ENCODE results near the gene CDK6. TPM values are rescaled to one million over a fixed set of nuclear protein-coding genes. Genes with fewer than 3 reads are reported as not detected.

CDK6 gene
- total RNA-seq, 2 donors from 2014 or later, result 32.6 to 35.0 TPM

GRCh38 chr7:92698237-92698841 lies 138.0 kb downstream of the CDK6 start:
- peaks cover 52% of the 10 kb centered on the region for H3K4me1 ChIP-seq

GRCh38 chr7:92697414-92697813 lies 139.0 kb downstream of the CDK6 start:
- no peaks in the 10 kb centered on the region for H3K9me3 ChIP-seq
- DNase-seq (no peak), ATAC-seq (no peak)
- H3K27me3 ChIP-seq, result no peaks in the 10 kb centered on the region
- WGBS, 2 donors, result 47 to 69% methylated on average over 2 of the region's 2 CpGs
- H3K27ac ChIP-seq, result peak overlapping the region; percentile 76 to 88 (median 82)
- intact Hi-C loops (cut with DNase I), result loop anchor here (10.0 kb wide), 1 partner anchor 137 kb away; the partner anchor contains the start of gene CDK6
- peaks cover 52% of the 10 kb centered on the region for H3K4me1 ChIP-seq
- TF ChIP-seq CTCF (IDR thresholded peaks at IDR 0.05) (no peak), POLR2A (IDR thresholded peaks at IDR 0.05) (no peak)
- no peak overlapping the region for H3K4me3 ChIP-seq
- no peaks in the 10 kb centered on the region for H3K36me3 ChIP-seq (replicated peaks in 1 of 2; ENCODE audit: insufficient read depth in 1 of 2, low read depth in 2 of 2)

More at GRCh38 chr7:92698237-92698841, 138.0 kb downstream of the CDK6 start:
- Histone ChIP-seq H3K9me3 (no peaks in the 10 kb centered on the region), H3K27me3 (no peaks in the 10 kb centered on the region), H3K27ac (peak overlapping the region; percentile 70 to 88 (median 81)), H3K4me3 (no peak overlapping the region), H3K36me3 (replicated peaks in 1 of 2; ENCODE audit: insufficient read depth in 1 of 2, low read depth in 2 of 2) (no peaks in the 10 kb centered on the region)
- ATAC-seq (peak; percentile 75), DNase-seq (peak; percentile 54 to 73 (median 67))
- TF ChIP-seq CTCF (IDR thresholded peaks at IDR 0.05), result peak in 4 of 7 experiments; percentile 23 to 42 (median 32)
- TF ChIP-seq POLR2A (IDR thresholded peaks at IDR 0.05), result peak in 1 of 3 donors; percentile 31
- intact Hi-C loops (cut with DNase I), result loop anchor here (10.0 kb wide), 1 partner anchor 136 kb away; the partner anchor contains the start of gene CDK6
- 6 to 19% methylated on average over 12 of the region's 12 CpGs for WGBS, 2 donors

- peak overlapping the region; percentile 76 to 88 (median 82) for H3K27ac ChIP-seq
- no peak for DNase-seq
These were observed 139.4 kb downstream of the CDK6 start for GRCh38 chr7:92697012-92697411.

GRCh38 chr7:92696584-92696983 lies 139.8 kb downstream of the CDK6 start:
- Histone ChIP-seq H3K27ac (peak overlapping the region; percentile 76 to 88 (median 82)), H3K27me3 (no peaks in the 10 kb centered on the region), H3K9me3 (no peaks in the 10 kb centered on the region), H3K4me1 (peaks cover 52% of the 10 kb centered on the region), H3K4me3 (no peak overlapping the region), H3K36me3 (replicated peaks in 1 of 2; ENCODE audit: insufficient read depth in 1 of 2, low read depth in 2 of 2) (no peaks in the 10 kb centered on the region)
- 54 to 61% methylated on average over 4 of the region's 4 CpGs for WGBS, 2 donors
- TF ChIP-seq POLR2A (IDR thresholded peaks at IDR 0.05) (no peak), CTCF (IDR thresholded peaks at IDR 0.05) (no peak)
- no peak for DNase-seq
- intact Hi-C loops (cut with DNase I), result loop anchor here (10.0 kb wide), 1 partner anchor 138 kb away; the partner anchor contains the start of gene CDK6
- no peak for ATAC-seq

More at GRCh38 chr7:92697012-92697411, 139.4 kb downstream of the CDK6 start:
- H3K4me1 ChIP-seq, result peaks cover 52% of the 10 kb centered on the region
- H3K4me3 ChIP-seq, result no peak overlapping the region
- no peak for ATAC-seq
- no peaks in the 10 kb centered on the region for H3K9me3 ChIP-seq
- intact Hi-C loops (cut with DNase I), result loop anchor here (10.0 kb wide), 1 partner anchor 138 kb away; the partner anchor contains the start of gene CDK6
- 26 to 31% methylated on average over 6 of the region's 6 CpGs for WGBS, 2 donors
- no peaks in the 10 kb centered on the region for H3K27me3 ChIP-seq
- TF ChIP-seq CTCF (IDR thresholded peaks at IDR 0.05) (no peak), POLR2A (IDR thresholded peaks at IDR 0.05) (no peak)
- H3K36me3 ChIP-seq (replicated peaks in 1 of 2; ENCODE audit: insufficient read depth in 1 of 2, low read depth in 2 of 2), result no peaks in the 10 kb centered on the region
